HL-60 (cell line): Measurements from ENCODE around the gene POLA2.

Experiments
- GABPA ChIP-seq: IDR thresholded peaks from 2 replicates; pipeline ENCODE4 v1.6.1; 2012; ENCODE audit warnings: low read depth
- POLR2AphosphoS5 ChIP-seq: IDR thresholded peaks from 2 replicates; pipeline ENCODE4 v1.6.1; 2012; ENCODE audit warnings: low read depth
- SPI1 ChIP-seq: IDR thresholded peaks from 2 replicates; pipeline ENCODE4 v1.6.1; 2012; ENCODE audit warnings: low read depth, mild to moderate bottlenecking, borderline replicate concordance
- TF ChIP-seq, protein P1 (sequence below): IDR thresholded peaks from one replicate; pipeline ENCODE4 v1.5.1; 2011; ENCODE audit warnings: low read length, control low read depth, inconsistent platforms; ENCODE audit not compliant: insufficient read depth
- TF ChIP-seq, protein P2 (sequence below): IDR thresholded peaks from 2 replicates; pipeline ENCODE4 v1.6.1; 2012; ENCODE audit warnings: low read depth; ENCODE audit not compliant: insufficient replicate concordance

DNA sequence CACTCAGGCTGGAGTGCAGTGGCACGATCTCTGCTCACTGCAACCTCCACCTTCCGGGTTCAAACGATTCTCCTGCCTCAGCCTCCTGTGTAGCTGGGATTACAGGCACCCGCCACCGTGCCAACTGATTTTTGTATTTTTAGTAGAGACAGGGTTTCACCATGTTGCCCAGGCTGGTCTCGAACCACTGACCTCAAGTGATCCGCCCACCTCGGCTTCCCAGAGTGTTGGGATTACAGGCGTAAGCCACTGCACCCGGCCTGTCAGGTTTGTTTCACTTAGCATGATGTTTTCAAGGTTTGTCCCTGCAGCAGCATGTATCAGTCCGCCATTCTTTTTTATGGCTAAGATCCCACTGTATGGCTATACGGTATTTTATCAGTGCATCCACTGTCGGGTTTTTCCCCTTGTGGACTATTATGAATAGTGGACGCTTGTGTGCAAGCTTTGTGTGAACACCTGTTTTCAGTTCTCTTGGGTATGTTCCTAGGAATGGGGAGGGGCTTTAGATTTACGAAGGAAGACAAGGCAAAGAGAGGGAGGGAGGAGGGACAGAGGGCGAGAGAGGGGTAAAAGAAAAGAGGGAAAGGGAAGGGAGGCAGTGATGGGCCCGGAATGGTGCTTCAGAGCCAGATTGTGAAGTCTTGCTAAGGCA is 39.0 kb downstream of the POLA2 start:
- TF ChIP-seq, protein P1, sequence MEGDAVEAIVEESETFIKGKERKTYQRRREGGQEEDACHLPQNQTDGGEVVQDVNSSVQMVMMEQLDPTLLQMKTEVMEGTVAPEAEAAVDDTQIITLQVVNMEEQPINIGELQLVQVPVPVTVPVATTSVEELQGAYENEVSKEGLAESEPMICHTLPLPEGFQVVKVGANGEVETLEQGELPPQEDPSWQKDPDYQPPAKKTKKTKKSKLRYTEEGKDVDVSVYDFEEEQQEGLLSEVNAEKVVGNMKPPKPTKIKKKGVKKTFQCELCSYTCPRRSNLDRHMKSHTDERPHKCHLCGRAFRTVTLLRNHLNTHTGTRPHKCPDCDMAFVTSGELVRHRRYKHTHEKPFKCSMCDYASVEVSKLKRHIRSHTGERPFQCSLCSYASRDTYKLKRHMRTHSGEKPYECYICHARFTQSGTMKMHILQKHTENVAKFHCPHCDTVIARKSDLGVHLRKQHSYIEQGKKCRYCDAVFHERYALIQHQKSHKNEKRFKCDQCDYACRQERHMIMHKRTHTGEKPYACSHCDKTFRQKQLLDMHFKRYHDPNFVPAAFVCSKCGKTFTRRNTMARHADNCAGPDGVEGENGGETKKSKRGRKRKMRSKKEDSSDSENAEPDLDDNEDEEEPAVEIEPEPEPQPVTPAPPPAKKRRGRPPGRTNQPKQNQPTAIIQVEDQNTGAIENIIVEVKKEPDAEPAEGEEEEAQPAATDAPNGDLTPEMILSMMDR: no peak
- TF ChIP-seq POLR2AphosphoS5 (no peak), GABPA (no peak), SPI1 (no peak)
- TF ChIP-seq, protein P2, sequence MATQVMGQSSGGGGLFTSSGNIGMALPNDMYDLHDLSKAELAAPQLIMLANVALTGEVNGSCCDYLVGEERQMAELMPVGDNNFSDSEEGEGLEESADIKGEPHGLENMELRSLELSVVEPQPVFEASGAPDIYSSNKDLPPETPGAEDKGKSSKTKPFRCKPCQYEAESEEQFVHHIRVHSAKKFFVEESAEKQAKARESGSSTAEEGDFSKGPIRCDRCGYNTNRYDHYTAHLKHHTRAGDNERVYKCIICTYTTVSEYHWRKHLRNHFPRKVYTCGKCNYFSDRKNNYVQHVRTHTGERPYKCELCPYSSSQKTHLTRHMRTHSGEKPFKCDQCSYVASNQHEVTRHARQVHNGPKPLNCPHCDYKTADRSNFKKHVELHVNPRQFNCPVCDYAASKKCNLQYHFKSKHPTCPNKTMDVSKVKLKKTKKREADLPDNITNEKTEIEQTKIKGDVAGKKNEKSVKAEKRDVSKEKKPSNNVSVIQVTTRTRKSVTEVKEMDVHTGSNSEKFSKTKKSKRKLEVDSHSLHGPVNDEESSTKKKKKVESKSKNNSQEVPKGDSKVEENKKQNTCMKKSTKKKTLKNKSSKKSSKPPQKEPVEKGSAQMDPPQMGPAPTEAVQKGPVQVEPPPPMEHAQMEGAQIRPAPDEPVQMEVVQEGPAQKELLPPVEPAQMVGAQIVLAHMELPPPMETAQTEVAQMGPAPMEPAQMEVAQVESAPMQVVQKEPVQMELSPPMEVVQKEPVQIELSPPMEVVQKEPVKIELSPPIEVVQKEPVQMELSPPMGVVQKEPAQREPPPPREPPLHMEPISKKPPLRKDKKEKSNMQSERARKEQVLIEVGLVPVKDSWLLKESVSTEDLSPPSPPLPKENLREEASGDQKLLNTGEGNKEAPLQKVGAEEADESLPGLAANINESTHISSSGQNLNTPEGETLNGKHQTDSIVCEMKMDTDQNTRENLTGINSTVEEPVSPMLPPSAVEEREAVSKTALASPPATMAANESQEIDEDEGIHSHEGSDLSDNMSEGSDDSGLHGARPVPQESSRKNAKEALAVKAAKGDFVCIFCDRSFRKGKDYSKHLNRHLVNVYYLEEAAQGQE: no peak
